ENCODE data around the gene RAB44.

GRCh38 chr6:36727505-36728021, 29.9 kb downstream of the RAB44 start:
- TF ChIP-seq, protein P1, sequence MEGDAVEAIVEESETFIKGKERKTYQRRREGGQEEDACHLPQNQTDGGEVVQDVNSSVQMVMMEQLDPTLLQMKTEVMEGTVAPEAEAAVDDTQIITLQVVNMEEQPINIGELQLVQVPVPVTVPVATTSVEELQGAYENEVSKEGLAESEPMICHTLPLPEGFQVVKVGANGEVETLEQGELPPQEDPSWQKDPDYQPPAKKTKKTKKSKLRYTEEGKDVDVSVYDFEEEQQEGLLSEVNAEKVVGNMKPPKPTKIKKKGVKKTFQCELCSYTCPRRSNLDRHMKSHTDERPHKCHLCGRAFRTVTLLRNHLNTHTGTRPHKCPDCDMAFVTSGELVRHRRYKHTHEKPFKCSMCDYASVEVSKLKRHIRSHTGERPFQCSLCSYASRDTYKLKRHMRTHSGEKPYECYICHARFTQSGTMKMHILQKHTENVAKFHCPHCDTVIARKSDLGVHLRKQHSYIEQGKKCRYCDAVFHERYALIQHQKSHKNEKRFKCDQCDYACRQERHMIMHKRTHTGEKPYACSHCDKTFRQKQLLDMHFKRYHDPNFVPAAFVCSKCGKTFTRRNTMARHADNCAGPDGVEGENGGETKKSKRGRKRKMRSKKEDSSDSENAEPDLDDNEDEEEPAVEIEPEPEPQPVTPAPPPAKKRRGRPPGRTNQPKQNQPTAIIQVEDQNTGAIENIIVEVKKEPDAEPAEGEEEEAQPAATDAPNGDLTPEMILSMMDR (IDR thresholded peaks at IDR 0.05): no peak
- no peak for TF ChIP-seq POLR2A (IDR thresholded peaks at IDR 0.05)
